HepG2 (cell line): Measurements from ENCODE around the gene SLC29A1. TPM values are rescaled to one million over a fixed set of nuclear protein-coding genes. Genes with fewer than 3 reads are reported as not detected.

ENCODE experiments used
- ATF7 ChIP-seq, 2 experiments: fragments of 450-650 bp in 1 of 2; sonication (generic) in 1 of 2; formaldehyde crosslinking in 1 of 2; IDR thresholded peaks; 2 replicates each; pipeline versions ENCODE4 v1.4.0 to v1.6.1; 2016 to 2020; ENCODE audit warnings: antibody characterized with exemption in 1 of 2, mild to moderate bottlenecking in 1 of 2, missing genetic modification reagents in 1 of 2
- CHCHD3 ChIP-seq: sonication (generic); formaldehyde crosslinking; IDR thresholded peaks from 2 replicates; pipeline ENCODE4 v1.8.0; 2022; ENCODE audit warnings: mild to moderate bottlenecking, missing genetic modification reagents, moderate library complexity
- EED ChIP-seq: sonication (generic); formaldehyde crosslinking; IDR thresholded peaks from 2 replicates; pipeline ENCODE4 v1.5.0; 2020; ENCODE audit warnings: mild to moderate bottlenecking, missing genetic modification reagents
- ERF ChIP-seq: IDR thresholded peaks from 2 replicates; pipeline ENCODE4 v1.6.1; 2018; ENCODE audit warnings: missing biosample characterization, missing genetic modification reagents
- KAT8 ChIP-seq: IDR thresholded peaks from 2 replicates; pipeline ENCODE4 v1.6.1; 2016; ENCODE audit warnings: missing genetic modification reagents, missing compliant biosample characterization
- KDM5B ChIP-seq: sonication (generic); formaldehyde crosslinking; IDR thresholded peaks from 2 replicates; pipeline ENCODE4 v1.4.0; 2020; ENCODE audit warnings: missing genetic modification reagents, mild to moderate bottlenecking, borderline replicate concordance
- NFYC ChIP-seq: IDR thresholded peaks from 2 replicates; pipeline ENCODE4 v1.6.1; 2016; ENCODE audit warnings: missing genetic modification reagents, missing compliant biosample characterization
- RARA ChIP-seq: IDR thresholded peaks from 2 replicates; pipeline ENCODE4 v1.6.1; 2016; ENCODE audit warnings: missing genetic modification reagents, missing compliant biosample characterization
- SAP130 ChIP-seq: IDR thresholded peaks from 2 replicates; pipeline ENCODE4 v1.6.1; 2016; ENCODE audit warnings: low read depth
- TBX2 ChIP-seq: sonication (generic); formaldehyde crosslinking; IDR thresholded peaks from 2 replicates; pipeline ENCODE4 v1.5.0; 2020; ENCODE audit warnings: missing genetic modification reagents, mild to moderate bottlenecking, borderline replicate concordance
- TCF7 ChIP-seq: sonication (generic); IDR thresholded peaks from 2 replicates; pipeline ENCODE4 v1.6.1; 2016; ENCODE audit warnings: antibody characterized with exemption, low read depth
- ZFX ChIP-seq: sonication (generic); formaldehyde crosslinking; IDR thresholded peaks from 2 replicates; pipeline ENCODE4 v1.4.0; 2020; ENCODE audit warnings: mild to moderate bottlenecking, low read depth, missing genetic modification reagents, moderate library complexity
- ZFY ChIP-seq: sonication (generic); formaldehyde crosslinking; IDR thresholded peaks from 2 replicates; pipeline ENCODE4 v1.4.0; 2020; ENCODE audit warnings: missing genetic modification reagents
- ZNF264 ChIP-seq: sonication (generic); formaldehyde crosslinking; IDR thresholded peaks from 2 replicates; pipeline ENCODE4 v1.4.0; 2020; ENCODE audit warnings: missing genetic modification reagents
- ZNF329 ChIP-seq: sonication (generic); formaldehyde crosslinking; IDR thresholded peaks from 2 replicates; pipeline ENCODE4 v1.9.0; 2021; ENCODE audit warnings: low read depth, mild to moderate bottlenecking, missing genetic modification reagents
- ZNF333 ChIP-seq: sonication (generic); formaldehyde crosslinking; IDR thresholded peaks from 2 replicates; pipeline ENCODE4 v1.4.0; 2020; ENCODE audit warnings: mild to moderate bottlenecking, missing genetic modification reagents, borderline replicate concordance
- ZNF34 ChIP-seq: sonication (generic); formaldehyde crosslinking; IDR thresholded peaks from 2 replicates; pipeline ENCODE4 v1.4.0; 2020; ENCODE audit warnings: mild to moderate bottlenecking, missing genetic modification reagents, borderline replicate concordance
- ZNF773 ChIP-seq: sonication (generic); formaldehyde crosslinking; IDR thresholded peaks from 2 replicates; pipeline ENCODE4 v1.4.0; 2020; ENCODE audit warnings: missing genetic modification reagents, borderline replicate concordance
- ZNF788 ChIP-seq: sonication (generic); formaldehyde crosslinking; IDR thresholded peaks from 2 replicates; pipeline ENCODE4 v1.5.0; 2020; ENCODE audit warnings: mild to moderate bottlenecking, missing genetic modification reagents, borderline replicate concordance
- ZSCAN20 ChIP-seq: sonication (generic); formaldehyde crosslinking; IDR thresholded peaks from 2 replicates; pipeline ENCODE4 v1.4.0; 2020; ENCODE audit warnings: missing genetic modification reagents, mild to moderate bottlenecking, borderline replicate concordance
- polyA plus RNA-seq, 8 experiments: library from polyadenylated mRNA; depleted of rRNA in 3 of 8; stranded (reverse) in 7 of 8; unstranded in 1 of 8; fragments of >200 nt; fragmentation: Illumina TruSeq in 4 of 8; extraction: Trizol in 4 of 8; gene quantifications; 2 replicates each; pipeline versions ENCODE4 v1.2.1 to v1.2.3, GENCODE V29; 2011 to 2016; ENCODE audit warnings: low read depth in 4 of 8, missing spikeins in 1 of 8, mixed read lengths in 1 of 8; ENCODE audit not compliant: insufficient read depth in 1 of 8
- total RNA-seq, 5 experiments: library from RNA; depleted of rRNA; stranded (reverse); fragments of >200 nt; fragmentation: Illumina TruSeq; extraction: Trizol; gene quantifications; 2 replicates each; pipeline ENCODE4 v1.2.3, GENCODE V29; 2016; ENCODE audit warnings: low read depth in 1 of 5
- TF ChIP-seq, protein P1 (sequence below): IDR thresholded peaks from 2 replicates; pipeline ENCODE4 v1.6.1; 2012; ENCODE audit warnings: inconsistent platforms
- TF ChIP-seq, protein P2 (sequence below): sonication (generic); formaldehyde crosslinking; IDR thresholded peaks from 2 replicates; pipeline ENCODE4 v1.8.0; 2023; ENCODE audit warnings: mild to moderate bottlenecking, missing genetic modification reagents
- TF ChIP-seq, protein P3 (sequence below): IDR thresholded peaks from 2 replicates; pipeline ENCODE4 v1.6.1; 2016; ENCODE audit warnings: missing biosample characterization, missing genetic modification reagents, low read depth

Gene SLC29A1
- total and polyA plus RNA-seq, 2 of the 13 experiments (the other 11 are each of a cell fraction or from before 2014, with no cell fraction given): 43.2 to 106 TPM

DNA sequence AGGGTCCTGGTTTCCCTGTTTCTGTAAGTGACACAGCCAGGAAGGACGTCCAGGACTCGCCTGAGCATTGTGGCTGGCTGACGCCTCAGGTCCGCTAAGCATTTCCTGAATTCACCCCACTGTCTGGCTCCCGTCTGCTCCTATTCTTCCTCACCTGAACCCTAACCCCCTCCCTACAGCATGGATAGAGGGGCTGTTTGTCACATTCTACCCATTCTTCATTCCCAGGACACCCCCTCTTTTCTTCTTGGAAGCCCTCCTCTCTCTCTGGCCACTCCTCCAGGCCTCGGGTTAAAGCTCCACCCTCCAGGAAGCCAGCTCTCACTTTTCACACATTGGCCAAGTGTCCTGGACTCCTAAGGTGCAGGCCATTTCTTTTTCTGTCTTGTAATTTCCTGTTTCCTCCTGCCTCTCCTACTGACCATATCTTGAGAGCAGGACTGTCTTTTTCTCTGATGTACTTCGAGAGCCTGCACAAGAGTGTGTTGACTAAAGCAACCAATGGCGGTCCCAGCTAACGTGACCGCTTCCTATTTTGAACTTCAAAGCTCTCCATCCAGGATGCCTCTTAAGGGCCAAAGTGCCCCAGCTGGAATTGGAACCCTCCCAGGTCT is 30.9 kb upstream of the SLC29A1 start (continued):
- TF ChIP-seq, protein P1, sequence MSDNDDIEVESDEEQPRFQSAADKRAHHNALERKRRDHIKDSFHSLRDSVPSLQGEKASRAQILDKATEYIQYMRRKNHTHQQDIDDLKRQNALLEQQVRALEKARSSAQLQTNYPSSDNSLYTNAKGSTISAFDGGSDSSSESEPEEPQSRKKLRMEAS: peak; percentile 52
- 0 out of 2 replicates have a peak, but pooled peaks have one; percentile 27 for TF ChIP-seq CHCHD3 (CRISPR knock-in tag)
- TF ChIP-seq RARA (CRISPR knock-in tag): 0 out of 2 replicates have a peak, but pooled peaks have one; percentile 7
- TF ChIP-seq, protein P2, sequence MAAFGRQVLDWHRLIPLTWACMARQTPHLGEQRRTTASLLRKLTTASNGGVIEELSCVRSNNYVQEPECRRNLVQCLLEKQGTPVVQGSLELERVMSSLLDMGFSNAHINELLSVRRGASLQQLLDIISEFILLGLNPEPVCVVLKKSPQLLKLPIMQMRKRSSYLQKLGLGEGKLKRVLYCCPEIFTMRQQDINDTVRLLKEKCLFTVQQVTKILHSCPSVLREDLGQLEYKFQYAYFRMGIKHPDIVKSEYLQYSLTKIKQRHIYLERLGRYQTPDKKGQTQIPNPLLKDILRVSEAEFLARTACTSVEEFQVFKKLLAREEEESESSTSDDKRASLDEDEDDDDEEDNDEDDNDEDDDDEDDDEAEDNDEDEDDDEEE (CRISPR knock-in tag): no peak
- no peak for TF ChIP-seq ZNF264 (CRISPR knock-in tag)
- peak; percentile 61 for TF ChIP-seq TCF7
- peak; percentile 31; the same call in 1 of the 2 replicates for TF ChIP-seq ERF (CRISPR knock-in tag)
- peak; percentile 54; the same call in 1 of the 2 replicates for TF ChIP-seq TBX2 (CRISPR knock-in tag)
- peak; percentile 41; the same call in 1 of the 2 replicates for TF ChIP-seq ZFY (CRISPR knock-in tag)
- 0 out of 2 replicates have a peak, but pooled peaks have one; percentile 11 for TF ChIP-seq NFYC (CRISPR knock-in tag)
- TF ChIP-seq, protein P3, sequence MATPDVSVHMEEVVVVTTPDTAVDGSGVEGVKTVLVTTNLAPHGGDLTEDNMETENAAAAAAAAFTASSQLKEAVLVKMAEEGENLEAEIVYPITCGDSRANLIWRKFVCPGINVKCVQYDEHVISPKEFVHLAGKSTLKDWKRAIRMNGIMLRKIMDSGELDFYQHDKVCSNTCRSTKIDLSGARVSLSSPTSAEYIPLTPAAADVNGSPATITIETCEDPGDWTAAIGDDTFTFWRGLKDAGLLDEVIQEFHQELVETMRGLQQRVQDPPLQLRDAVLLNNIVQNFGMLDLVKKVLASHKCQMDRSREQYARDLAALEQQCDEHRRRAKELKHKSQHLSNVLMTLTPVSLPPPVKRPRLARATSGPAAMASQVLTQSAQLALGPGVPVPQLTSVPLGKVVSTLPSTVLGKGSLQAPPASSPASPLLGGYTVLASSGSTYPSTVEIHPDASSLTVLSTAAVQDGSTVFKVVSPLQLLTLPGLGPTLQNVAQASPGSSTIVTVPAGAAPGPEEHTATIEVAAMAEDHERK: no peak
- TF ChIP-seq EED: no peak
- TF ChIP-seq ZNF773: no peak
- peak; percentile 38; the same call in 1 of the 2 replicates for TF ChIP-seq ZNF788 (CRISPR knock-in tag)
- peak; percentile 54; the same call in 1 of the 2 replicates for TF ChIP-seq KAT8 (CRISPR knock-in tag)
- TF ChIP-seq ATF7 (IDR thresholded peaks at IDR 0.05): no peak
- no peak for TF ChIP-seq ATF7 (CRISPR knock-in tag; IDR thresholded peaks at IDR 0.05)
- no peak for TF ChIP-seq ZNF34 (CRISPR knock-in tag)
- TF ChIP-seq ZNF329 (CRISPR knock-in tag): no peak
- TF ChIP-seq KDM5B (CRISPR knock-in tag): peak; percentile 57; the same call in 1 of the 2 replicates
- TF ChIP-seq SAP130: peak; percentile 45
- TF ChIP-seq ZNF333: no peak
- TF ChIP-seq ZFX (CRISPR knock-in tag): peak; percentile 56; the same call in 1 of the 2 replicates
- TF ChIP-seq ZSCAN20 (CRISPR knock-in tag): no peak
- TF ChIP-seq, all 625 proteins: peak for 71
